HG02588 (cell line): ENCODE results near the gene UGP2.
"Not testable (repeated sequence)": the region's sequence is repeated elsewhere in the genome, so short reads cannot be mapped to it uniquely, and the experiment has no call there.

Experiments used
- ATAC-seq: cut with Tn5 transposase; IDR thresholded peaks from one replicate; pipeline ENCODE4 v1.9.1; 2021; ENCODE audit warnings: mild to moderate bottlenecking, moderate library complexity; ENCODE audit not compliant: unreplicated experiment

The UGP2 gene

DNA sequence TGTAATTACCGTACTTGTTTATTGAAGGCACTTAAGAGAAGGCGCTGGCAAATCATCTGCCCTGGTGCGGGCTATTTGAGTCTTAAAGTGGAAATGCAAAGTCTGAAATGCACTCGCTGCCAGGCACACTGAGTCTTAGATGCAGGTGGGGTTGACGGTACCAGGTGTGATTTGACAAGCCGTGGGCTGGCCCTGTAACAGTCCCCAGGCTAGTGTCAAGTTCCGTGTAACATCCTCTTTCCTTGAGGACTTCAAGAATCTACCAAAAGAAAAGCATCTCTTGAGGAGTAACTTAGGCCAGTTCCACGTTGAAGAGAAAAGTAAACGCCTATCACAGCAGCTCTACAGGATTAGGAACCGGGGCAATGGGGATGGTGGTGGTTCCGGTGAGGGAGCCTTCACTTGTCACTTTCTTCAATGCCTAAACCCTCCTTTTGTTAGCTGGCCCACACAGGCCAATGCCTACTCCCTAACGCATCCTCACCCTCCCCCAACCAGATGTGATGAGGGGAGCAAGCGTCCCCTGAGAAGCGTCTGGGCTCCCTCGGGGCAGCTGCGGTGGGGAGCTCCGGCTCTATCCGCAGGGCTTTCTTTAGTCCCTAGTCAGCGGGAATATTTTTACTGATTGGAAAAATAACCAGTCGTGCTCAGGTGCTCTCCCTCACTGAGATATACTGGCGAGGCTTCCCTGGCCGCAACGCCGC, 1.5 kb upstream of the UGP2 start:
- peak; percentile 28 for ATAC-seq

DNA sequence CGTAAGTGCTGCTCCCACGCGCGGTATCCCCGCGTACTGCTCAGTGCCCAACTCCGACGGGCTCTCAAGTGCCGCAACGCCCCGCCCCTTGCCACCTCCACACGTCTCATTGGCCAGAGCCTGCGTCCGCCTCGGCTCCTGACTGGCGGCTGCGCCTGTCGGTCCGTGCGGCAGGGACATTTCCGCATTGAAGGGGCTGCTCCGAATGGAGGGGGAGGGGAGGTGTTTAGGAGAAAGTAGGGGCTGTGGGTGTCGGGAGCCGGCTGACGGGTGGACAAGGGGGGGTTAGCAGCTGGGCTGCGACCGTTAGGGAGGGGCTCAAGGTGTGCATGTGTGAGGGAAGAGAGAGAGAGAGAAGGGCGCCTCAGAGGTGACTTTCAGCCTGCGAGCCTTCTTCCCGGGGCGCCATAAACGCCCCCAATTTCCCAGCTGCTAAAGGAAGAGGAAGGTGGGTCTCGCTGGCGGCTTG, 877 bp upstream of the UGP2 start:
- ATAC-seq, result peak; percentile 94

DNA sequence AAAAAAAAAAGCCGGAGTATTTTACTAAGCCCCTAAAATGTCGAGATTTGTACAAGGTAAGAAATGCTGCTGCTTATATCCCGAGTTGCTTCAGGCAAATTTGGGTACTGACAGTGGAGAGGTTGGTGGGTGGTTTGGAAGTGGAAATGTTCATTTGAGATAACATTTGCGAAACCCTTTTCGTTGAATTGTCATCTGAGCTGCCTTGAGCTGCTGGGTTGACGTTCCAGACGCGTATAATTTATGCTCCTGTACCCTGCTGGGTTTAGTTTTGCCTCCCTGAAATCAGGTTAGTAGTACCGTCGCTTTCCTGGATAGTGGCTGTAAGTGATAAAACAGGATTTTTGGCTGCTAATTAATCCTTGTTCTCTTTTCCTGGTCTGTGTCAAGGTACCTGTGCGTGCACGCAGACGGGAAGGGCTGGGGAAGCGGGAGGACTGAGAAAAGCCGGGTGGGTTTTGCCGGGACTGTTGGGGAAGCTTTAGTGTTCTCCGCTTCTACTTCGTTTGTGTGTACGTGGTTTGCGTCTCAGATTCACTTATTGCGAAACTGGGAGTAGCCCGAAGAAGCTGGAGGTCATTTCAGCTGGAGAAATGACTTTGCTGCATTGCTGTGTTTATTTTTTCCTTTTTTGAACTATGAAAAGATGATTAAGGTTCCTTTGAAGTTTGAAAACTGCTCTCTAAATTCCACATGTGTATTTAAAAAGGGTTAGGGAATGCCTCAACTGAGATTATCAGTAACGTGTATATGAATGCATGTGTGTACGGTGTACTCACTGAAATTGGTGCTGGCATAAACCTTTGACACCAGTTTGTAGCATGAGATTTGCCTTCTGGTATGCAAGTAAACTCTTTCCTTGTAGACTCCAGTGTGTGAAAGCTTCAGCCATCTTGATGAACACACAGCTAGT, 709 bp downstream of the UGP2 start:
- no peak for ATAC-seq

DNA sequence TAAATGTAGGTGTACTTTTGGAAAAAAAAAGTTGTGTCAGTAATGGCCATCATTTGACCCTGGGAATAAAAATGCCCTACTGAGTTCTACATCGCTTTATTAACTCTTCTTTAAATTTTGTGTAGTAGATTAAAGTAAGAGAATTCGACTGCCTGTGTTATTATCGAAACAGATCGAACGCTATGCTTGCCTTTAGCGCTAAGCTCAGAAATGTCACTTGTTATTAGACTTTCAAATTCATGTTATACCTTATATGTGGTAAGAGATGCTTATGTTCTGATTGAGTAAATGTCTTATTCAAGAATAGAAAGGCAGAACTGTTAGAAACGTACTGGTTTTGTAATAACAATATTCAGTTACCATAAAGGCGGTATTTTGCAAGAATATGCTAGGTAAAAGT, 1.4 kb downstream of the UGP2 start:
- ATAC-seq, result no peak

DNA sequence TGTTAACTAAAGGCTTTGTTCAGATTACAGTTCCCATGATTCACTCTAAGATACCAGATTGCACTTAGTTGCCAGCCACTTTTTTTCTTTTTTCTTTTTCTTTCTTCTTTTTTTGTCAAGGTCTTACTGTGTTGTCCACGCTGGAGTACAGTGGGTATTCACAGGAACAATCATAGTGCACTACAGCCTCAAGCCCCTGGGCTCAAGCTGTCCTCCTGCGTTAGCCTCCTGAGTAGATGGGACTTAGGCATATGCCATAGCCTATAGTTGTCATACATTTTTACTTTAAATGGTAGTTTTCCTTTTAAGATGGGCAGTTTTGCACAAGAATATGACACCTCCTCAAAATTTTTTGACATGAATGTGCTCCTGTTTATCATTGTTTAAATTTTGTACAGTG, 2.1 kb downstream of the UGP2 start:
- ATAC-seq, result no peak

DNA sequence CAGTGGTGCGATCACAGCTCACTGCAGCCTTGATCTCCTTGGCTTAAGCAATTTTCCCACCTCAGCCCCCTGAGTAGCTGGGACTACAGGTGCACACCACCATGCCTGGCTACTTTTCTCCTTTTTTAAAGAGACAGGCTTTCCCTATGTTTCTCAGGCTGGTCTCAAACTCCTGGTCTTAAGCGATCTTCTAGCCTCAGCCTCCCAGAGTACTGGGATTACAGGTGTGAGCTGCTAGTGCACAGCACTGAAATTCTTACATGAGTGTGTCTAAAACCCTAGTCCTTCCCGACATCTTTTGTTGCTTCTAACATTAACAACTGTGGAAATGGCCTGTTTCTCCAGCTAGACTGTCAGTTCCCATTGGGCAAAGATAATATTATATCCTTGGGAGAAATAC, 2.9 kb downstream of the UGP2 start:
- no peak for ATAC-seq

DNA sequence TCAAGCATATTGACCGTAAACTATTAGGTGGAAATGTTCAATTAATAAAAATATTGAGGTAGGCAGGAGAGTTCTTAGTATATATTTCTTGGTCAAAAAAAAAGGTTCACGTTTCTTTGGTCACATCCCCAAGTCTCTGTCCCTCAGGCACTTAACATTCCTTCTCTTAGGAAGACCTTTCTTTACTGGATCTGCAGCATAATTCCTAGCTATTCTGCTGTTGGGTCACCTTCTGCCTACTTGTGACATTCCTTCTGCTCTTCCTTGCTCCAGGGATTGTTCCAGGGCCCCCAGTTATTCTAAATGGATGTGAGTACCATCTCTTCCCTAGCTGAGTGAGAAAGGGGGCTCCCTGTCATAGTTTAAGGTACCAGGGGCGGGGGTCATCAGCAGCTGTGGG, 4.2 kb downstream of the UGP2 start:
- no peak for ATAC-seq

DNA sequence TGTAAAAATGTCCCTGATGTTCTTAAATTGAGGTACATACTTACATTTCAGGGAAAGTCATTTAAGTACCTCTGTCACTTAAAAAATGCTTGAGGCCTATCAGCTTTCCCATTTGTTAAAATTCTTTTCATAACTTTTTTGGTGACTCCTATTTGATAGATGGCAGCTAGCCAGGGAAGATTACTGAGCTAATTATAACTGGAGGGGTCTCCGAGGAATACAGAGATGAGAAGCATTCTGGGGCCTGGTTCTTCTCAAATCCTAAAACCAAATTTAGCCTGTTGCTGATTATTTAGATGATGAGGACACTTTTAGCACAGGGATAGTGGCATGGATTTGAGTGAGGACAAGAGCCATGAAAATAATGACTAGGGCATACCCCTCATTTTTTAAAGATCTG, 4.8 kb downstream of the UGP2 start:
- no peak for ATAC-seq

DNA sequence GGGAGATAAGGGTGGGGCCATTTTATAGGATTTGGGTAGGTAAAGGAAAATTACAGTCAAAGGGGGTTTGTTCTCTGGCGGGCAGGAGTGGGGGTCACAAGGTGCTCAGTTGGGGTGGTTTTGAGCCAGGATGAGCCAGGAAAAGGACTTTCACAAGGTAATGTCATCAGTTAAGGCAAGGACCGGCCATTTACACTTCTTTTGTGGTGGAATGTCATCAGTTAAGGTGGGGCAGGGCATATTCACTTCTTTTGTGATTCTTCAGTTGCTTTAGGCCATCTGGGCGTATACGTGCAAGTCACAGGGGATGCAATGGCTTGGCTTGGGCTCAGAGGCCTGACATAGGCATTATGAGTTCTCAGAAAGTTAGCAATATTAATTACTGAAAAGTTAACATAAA, 5.9 kb downstream of the UGP2 start:
- not testable (repeated sequence) for ATAC-seq

DNA sequence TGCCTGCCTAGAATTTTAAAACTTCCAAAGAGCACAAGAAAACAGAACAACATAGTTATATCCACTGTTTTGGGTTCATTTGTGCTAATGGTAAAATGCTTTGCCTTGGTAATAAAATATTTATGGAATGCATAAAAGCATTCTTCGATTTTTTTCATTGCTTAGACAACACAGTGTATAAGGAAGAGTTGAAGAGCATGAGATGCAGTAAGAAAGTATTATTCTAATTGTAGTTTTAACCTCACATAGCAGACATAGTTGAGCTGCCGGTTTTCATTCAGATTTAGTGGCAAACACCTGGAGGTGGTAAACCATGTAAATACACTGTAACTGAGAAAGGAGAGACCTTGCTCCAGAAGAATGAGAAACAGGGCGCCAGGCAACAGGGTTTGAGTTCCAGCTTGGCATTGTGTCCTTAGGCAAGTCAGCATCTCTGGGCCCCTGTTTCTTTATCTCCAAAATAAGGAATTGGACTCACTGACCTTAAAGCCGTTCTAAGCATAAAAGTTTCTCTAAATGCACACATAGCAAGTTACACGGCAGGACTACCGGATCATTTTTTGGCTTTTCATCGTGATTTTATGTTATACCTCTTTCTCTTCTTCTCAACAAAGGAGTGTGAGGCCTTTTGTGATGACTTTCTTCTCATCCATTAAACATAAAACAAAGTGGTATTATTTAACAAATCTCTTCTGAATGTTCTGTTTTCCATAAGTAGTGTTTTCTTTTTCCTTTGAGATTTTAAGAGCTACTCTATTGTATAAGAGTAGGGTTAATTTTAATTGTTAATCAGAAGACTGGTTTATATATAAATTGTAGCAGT, 7.9 kb downstream of the UGP2 start:
- no peak for ATAC-seq

DNA sequence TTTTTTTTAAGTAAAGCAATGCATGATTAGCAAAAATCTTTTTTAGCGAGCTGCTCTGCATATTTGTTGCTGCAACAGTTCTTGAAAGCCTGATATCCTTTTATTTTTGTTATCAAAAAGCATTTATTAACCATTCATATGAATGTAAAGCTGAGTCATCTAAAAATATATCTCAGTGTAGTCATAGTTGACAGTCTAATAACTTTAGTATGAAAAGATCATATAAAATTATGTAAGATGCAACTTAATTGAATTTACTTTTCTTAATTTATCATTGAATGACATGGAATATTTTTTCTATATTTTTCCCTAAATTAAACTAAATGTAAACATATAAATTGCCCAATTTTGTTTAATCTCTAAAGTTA, 8.5 kb downstream of the UGP2 start:
- no peak for ATAC-seq

DNA sequence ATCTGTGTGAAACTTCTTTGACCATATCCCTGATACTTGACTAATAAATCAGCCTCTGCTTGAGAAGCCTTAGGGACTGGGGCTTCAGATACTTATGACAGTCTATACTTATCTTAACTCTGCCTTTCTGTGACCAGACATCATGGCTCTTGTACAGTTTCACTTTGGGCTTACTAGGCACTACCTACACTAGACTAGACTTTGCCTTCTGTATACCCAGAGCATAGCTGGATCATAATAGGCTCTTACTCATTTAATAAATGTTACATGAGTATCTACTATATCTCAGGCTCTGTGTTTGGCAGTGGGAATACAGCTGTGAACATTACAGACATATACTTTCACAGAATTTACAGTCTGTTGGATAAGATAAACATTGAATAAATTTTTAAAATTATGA, 9.0 kb downstream of the UGP2 start:
- no peak for ATAC-seq

DNA sequence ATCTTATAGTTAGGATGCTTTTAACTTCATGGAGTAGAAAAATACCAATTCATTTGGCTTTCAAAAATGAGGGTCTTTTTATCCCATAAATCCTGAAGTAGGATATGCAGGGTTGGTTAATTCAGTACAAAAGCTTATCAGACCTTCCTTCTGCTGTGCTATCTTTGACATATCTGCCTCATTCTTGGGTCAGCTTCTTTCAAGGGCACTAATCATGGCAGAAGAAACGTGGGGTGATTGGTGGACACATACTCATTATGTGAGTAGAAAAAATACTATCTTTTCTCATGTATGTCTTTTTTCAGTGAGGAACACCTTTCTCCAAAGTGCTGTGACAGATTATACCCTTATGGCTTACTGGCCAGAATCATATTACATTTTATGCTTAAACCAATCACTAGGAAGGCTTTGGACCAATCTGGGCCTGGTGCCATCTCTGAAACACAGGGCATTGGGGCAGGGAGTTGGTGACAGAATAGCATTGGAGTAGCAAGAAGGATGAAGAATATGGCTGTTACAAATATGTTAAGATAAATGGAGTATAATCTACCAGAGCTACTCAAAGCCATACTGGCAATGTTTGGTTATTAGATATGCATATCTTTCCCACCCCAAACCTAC, 10.1 kb downstream of the UGP2 start:
- no peak for ATAC-seq

DNA sequence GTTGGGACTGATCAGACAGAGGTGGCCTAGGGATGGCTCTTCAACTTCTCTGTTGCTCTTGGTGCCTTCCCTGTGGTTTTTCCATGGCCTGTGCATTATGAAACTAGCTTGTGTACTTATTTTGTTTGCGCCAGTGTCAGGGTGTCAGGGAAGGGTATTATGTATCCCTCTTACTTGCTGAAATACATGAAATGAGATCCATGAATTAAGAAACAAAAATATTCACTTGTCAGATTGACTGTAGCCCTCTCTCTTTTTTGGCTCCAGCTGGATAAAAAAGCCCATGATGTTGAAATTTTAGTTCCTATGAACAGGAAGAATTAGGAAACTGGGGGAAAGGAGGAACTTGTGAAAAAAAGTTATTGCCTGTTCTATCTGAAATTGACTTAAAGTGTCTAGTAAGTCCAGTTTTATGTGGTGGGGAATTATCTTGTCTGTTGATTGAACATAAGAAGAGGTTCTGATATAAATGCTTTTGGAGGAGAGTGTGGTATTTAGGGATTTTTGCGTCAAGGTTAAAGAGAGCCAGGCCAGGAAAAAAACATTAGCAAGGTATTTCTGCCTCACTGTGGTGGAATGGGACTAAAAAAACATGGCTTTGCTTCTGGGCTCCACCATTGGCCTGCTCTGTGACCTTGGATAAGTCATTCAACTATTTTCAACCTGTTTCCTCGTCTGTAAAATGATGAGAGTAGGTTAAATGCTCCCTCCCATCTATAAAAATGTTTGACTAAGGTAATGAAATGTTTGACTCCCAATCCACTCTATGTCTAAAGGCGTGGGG, 12.0 kb downstream of the UGP2 start:
- no peak for ATAC-seq

DNA sequence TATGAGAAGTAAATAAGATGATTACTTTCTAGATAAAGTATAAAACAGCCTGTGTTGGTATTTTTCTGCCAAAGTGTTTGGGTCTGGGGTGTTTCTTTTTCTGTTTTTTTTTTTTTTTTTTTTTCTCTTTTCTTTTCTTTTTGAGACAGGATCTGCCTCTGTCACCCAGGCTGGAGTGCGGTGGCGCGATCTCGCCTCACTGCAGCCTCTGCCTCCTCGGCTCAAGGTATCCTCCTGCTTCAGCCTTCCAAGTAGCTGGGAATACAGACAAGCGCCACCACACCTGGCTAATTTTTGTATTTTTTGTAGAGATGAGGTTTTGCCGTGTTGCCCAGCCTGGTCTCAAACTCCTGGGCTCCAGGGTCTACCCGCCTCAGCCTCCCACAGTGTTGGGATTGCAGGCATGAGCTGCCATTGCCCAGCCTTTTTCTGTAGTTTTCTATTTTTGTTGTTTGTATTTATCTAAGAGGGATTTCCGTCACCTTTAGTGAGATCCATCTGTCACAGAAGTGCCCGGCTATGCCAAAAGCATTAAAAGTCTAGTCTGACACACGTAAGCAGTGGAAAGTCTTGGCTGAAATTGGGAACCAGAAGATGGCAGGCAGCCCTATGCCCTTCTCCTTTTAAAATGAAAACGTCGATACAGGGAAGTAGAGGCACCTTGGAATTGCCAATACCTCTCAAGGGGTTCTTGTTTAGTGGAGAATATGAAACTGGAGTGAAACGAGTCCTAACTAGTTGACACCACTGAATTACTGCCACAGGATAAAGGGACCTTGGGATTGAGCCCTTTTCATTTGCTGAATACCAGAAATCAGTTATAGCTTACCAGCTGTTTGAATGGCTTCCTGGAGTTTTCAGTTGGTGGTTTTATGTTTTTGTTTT, 14.0 kb downstream of the UGP2 start:
- ATAC-seq, result no peak

DNA sequence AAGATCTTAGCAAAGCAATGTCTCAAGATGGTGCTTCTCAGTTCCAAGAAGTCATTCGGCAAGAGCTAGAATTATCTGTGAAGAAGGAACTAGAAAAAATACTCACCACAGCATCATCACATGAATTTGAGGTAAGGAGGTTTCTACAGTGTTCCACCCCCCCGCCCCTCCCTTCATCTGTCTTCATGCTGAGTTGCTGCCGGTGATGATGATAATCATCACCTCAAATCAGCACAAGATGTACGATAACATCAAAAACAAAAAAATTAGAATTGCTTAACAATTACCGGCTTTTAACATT, 14.6 kb downstream of the UGP2 start:
- ATAC-seq, result no peak

DNA sequence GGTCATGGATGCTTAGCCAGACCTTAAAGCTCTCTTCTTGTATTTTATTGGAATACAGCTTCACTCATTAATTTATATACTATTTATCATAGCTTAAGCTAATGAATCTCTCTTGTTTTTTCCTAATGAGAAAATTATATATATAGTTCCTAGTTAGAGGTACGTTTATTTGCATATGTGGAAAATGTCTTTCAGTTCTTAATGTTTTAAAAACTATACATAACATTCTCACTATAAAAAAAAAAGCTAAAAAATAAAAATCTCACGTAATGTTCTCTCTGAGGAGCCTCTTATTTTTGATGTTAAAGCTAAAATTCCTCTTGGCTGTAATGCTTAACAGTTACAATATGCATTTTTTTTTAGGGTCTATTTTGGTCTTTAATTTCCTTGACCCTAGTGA, 16.6 kb downstream of the UGP2 start:
- no peak for ATAC-seq

DNA sequence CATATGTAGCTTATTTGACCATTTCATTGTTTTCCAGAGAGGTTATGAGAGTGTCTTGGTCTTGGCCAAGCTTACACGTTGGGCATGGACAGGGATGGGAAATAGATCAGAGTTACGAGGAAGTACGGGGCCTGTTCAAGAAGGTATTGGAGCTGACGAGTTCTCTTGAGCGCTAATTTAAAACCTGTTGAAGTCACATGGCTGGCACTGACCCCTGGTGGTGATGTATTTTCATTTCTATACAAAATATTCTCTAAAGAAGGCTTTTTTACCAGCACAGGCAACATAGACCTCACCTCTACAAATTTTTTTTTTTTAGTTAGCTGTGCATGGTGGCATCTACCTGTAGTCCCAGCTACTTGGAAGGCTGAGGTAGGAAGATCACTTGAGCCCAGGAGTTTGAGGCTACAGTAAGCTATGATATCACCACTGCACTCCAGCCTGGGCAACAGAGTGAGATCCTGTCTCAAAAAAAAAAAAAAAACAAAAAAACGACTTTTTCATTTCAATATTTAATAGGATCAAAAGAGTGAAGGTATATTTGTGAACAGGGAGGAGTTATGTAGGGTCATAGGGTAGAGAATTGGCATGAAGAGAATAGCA, 19.6 kb downstream of the UGP2 start:
- ATAC-seq, result peak; percentile 52

DNA sequence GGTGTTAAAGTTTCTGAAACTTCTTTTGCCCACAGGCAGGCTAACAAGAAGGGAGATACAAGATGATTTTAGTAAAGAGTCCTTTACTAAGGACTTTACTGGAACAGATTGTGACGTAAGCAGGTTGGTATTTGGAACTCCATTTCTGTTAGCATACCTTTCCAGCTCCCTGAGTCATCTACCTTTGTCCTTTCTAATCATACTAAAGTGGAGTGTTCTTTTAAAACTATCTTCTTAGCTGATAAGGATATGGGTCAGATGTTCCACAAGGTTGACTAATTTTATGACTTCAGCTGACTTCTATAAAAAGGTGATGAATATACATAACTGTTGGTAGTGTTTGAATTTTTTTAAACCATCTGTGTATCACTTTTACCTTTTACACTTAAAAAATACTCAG, 21.1 kb downstream of the UGP2 start:
- no peak for ATAC-seq
